HL-60 (cell line): ENCODE measurements around the gene RABGEF1.

Source experiments
- CTCF ChIP-seq: IDR thresholded peaks from one replicate; pipeline ENCODE4 v1.5.1; 2011; ENCODE audit warnings: low read length, control low read depth, inconsistent platforms; ENCODE audit not compliant: insufficient read depth
- GABPA ChIP-seq: IDR thresholded peaks from 2 replicates; pipeline ENCODE4 v1.6.1; 2012; ENCODE audit warnings: low read depth
- POLR2AphosphoS5 ChIP-seq: IDR thresholded peaks from 2 replicates; pipeline ENCODE4 v1.6.1; 2012; ENCODE audit warnings: low read depth
- SPI1 ChIP-seq: IDR thresholded peaks from 2 replicates; pipeline ENCODE4 v1.6.1; 2012; ENCODE audit warnings: low read depth, mild to moderate bottlenecking, borderline replicate concordance
- TF ChIP-seq, protein P1 (sequence below): IDR thresholded peaks from 2 replicates; pipeline ENCODE4 v1.6.1; 2012; ENCODE audit warnings: low read depth; ENCODE audit not compliant: insufficient replicate concordance

GRCh38 chr7:66697449-66698438 lies 42.8 kb upstream of the RABGEF1 start:
- no peak for TF ChIP-seq CTCF
- TF ChIP-seq POLR2AphosphoS5 = no peak
- TF ChIP-seq SPI1 = no peak
- TF ChIP-seq, protein P1, sequence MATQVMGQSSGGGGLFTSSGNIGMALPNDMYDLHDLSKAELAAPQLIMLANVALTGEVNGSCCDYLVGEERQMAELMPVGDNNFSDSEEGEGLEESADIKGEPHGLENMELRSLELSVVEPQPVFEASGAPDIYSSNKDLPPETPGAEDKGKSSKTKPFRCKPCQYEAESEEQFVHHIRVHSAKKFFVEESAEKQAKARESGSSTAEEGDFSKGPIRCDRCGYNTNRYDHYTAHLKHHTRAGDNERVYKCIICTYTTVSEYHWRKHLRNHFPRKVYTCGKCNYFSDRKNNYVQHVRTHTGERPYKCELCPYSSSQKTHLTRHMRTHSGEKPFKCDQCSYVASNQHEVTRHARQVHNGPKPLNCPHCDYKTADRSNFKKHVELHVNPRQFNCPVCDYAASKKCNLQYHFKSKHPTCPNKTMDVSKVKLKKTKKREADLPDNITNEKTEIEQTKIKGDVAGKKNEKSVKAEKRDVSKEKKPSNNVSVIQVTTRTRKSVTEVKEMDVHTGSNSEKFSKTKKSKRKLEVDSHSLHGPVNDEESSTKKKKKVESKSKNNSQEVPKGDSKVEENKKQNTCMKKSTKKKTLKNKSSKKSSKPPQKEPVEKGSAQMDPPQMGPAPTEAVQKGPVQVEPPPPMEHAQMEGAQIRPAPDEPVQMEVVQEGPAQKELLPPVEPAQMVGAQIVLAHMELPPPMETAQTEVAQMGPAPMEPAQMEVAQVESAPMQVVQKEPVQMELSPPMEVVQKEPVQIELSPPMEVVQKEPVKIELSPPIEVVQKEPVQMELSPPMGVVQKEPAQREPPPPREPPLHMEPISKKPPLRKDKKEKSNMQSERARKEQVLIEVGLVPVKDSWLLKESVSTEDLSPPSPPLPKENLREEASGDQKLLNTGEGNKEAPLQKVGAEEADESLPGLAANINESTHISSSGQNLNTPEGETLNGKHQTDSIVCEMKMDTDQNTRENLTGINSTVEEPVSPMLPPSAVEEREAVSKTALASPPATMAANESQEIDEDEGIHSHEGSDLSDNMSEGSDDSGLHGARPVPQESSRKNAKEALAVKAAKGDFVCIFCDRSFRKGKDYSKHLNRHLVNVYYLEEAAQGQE = no peak
- no peak for TF ChIP-seq GABPA
